Naive thymus-derived CD4-positive, alpha-beta T cell (primary cell): Measurements from ENCODE around the gene PTEN. TPM values are rescaled to one million over a fixed set of nuclear protein-coding genes. Genes with fewer than 3 reads are reported as not detected.
"Not testable (repeated sequence)": the region's sequence is repeated elsewhere in the genome, so short reads cannot be mapped to it uniquely, and the experiment has no call there.

ENCODE experiments used
- ATAC-seq: fragments of 150-1000 bp; cut with Tn5 transposase; 2 replicates; pipeline ENCODE4 v1.10.0; 2021; ENCODE audit warnings: mild to moderate bottlenecking, moderate library complexity
- CTCF ChIA-PET: fragments of 350-600 bp; sonication (Branson Sonifier 250); formaldehyde crosslinking; loops from one replicate; lab custom pipeline; 2021; ENCODE audit warnings: antibody characterized with exemption; lab: Charles Lee
- POLR2A ChIA-PET: fragments of 350-600 bp; sonication (Branson Sonifier 250); formaldehyde crosslinking; loops from one replicate; lab custom pipeline; 2021; ENCODE audit warnings: antibody characterized with exemption, inconsistent platforms; lab: Charles Lee
- DNase-seq, 9 donors: peaks; one replicate each; pipeline versions ENCODE4 v3.0.0 to v3.0.0-alpha.2; 2020 to 2022; ENCODE audit warnings: mixed read lengths in 1 of 9
- H3K27ac ChIP-seq: one replicate; pipeline ENCODE4 v1.7.0; 2013; ENCODE audit warnings: mild to moderate bottlenecking, low read depth, low read length, moderate library complexity
- H3K27me3 ChIP-seq, 2 donors: one replicate each; pipeline ENCODE4 v1.7.0; 2013; ENCODE audit warnings: low read length in 2 of 2, mild to moderate bottlenecking in 2 of 2, moderate library complexity in 2 of 2; ENCODE audit not compliant: control insufficient read depth in 2 of 2, insufficient read depth in 2 of 2
- H3K36me3 ChIP-seq, 3 experiments: 1 replicate in 2 of 3; 2 replicates in 1 of 3; pipeline ENCODE4 v1.7.0; 2013; ENCODE audit warnings: low read length in 3 of 3, mild to moderate bottlenecking in 3 of 3, moderate library complexity in 1 of 3; ENCODE audit not compliant: insufficient read depth in 3 of 3, control insufficient read depth in 2 of 3
- H3K4me1 ChIP-seq, 2 donors: one replicate each; pipeline ENCODE4 v1.7.0; 2013; ENCODE audit warnings: low read length in 2 of 2, mild to moderate bottlenecking in 2 of 2, moderate library complexity in 1 of 2; ENCODE audit not compliant: control insufficient read depth in 2 of 2, insufficient read depth in 2 of 2
- H3K4me3 ChIP-seq: 2 replicates; pipeline ENCODE4 v1.7.0; 2013; ENCODE audit warnings: mild to moderate bottlenecking, low read length
- H3K9me3 ChIP-seq, 3 experiments: 1 replicate in 2 of 3; 2 replicates in 1 of 3; pipeline ENCODE4 v1.7.0; 2013; ENCODE audit warnings: low read length in 3 of 3; ENCODE audit not compliant: control insufficient read depth in 2 of 3
- H3K27ac Mint-ChIP-seq, 9 donors: one replicate each; pipeline ENCODE4 v1.8.0; 2020 to 2022; ENCODE audit warnings: mixed read lengths in 9 of 9, mild to moderate bottlenecking in 8 of 9, moderate library complexity in 5 of 9, inconsistent platforms in 2 of 9
- H3K27me3 Mint-ChIP-seq, 5 donors: one replicate each; pipeline ENCODE4 v1.8.0; 2021 to 2022; ENCODE audit warnings: mixed read lengths in 5 of 5, mild to moderate bottlenecking in 1 of 5
- H3K36me3 Mint-ChIP-seq, 5 donors: one replicate each; pipeline ENCODE4 v1.8.0; 2020 to 2022; ENCODE audit warnings: mixed read lengths in 5 of 5, mild to moderate bottlenecking in 3 of 5, inconsistent platforms in 1 of 5
- H3K4me1 Mint-ChIP-seq, 7 donors: one replicate each; pipeline ENCODE4 v1.8.0; 2020 to 2022; ENCODE audit warnings: mixed read lengths in 7 of 7, mild to moderate bottlenecking in 3 of 7, inconsistent platforms in 1 of 7
- H3K4me3 Mint-ChIP-seq, 10 donors: one replicate each; pipeline ENCODE4 v1.8.0; 2020 to 2022; ENCODE audit warnings: mild to moderate bottlenecking in 10 of 10, mixed read lengths in 10 of 10, moderate library complexity in 6 of 10, inconsistent platforms in 2 of 10
- H3K9me3 Mint-ChIP-seq, 11 donors: one replicate each; pipeline ENCODE4 v1.8.0; 2020 to 2022; ENCODE audit warnings: mixed read lengths in 11 of 11, mild to moderate bottlenecking in 4 of 11, inconsistent platforms in 1 of 11, moderate library complexity in 1 of 11
- intact Hi-C, 2 donors: fragments of 100-400 bp; cut with micrococcal nuclease; formaldehyde crosslinking; loops; one replicate each; pipeline ENCODE4 v1.15.1; 2023
- polyA plus RNA-seq, 2 donors: library from polyadenylated mRNA; unstranded; fragments of 300-500 nt; fragmentation: Illumina TruSeq; gene quantifications; one replicate each; pipeline ENCODE4 v1.2.3, GENCODE V29; 2021
- total RNA-seq, 6 experiments: library from RNA in 5 of 6; stranded (reverse) in 5 of 6; gene quantifications; 1 replicate in 5 of 6; 2 replicates in 1 of 6; pipeline ENCODE4 v1.2.3 and lab custom pipeline; 2021 to 2026

PTEN gene
- total and polyA plus RNA-seq, 7 experiments from 2014 or later = 24.0 to 109 (median 86.2) TPM

DNA sequence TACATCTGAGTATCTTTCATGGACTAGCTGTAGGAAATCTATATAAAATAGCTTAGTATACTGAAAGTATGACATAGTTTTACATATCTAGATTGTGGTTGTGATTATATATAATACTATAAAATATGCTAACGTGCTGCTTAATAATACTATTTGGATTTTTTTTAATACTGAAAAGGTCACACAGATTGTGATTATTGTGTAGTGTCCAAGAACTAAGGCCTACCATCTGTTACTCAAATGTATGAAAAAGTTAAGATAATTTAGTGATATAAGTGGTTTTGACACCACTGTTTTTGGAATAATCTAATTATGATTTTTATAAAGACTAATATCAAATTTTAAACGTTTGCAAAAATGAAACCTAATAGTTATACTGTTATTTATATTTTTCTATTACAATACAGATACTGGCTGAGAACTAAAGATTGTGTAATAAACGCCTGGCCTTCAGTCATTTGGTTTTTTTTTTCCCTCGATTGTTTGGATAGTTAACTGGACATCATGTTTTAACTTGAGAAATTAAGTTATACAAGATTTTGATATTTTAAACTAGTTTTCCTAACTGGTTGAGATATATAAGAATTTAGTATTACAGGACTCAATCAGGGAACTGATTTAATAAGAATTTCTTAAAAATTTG lies 12.6 kb downstream of the PTEN start:
- ChIA-PET POLR2A (interaction anchor here (3.8 kb wide), 1 partner anchor 13 kb away, joined by 22 read pairs; the partner anchor contains the start of genes KLLN and PTEN), CTCF (interaction anchor here (1.9 kb wide), 1 partner anchor 14 kb away, joined by 4 read pairs; no protein-coding TSS in a partner anchor)
- intact Hi-C loops = loop anchor here in 1 of 2 donors (1.0 to 2.0 kb wide), 2 partner anchors 8 to 17 kb away; no protein-coding TSS in a partner anchor
- peaks cover 0 to 5% (median 0%) of the 10 kb centered on the region in 3 experiments for H3K36me3 ChIP-seq
- Mint-ChIP-seq H3K27ac (peak overlapping the region in 2 of 9 donors; percentile 61 to 80), H3K4me3 (peak overlapping the region in 5 of 10 donors; percentile 1 to 53 (median 38)), H3K36me3 (peaks cover 7 to 25% (median 20%) of the 10 kb centered on the region in 5 donors), H3K4me1 (peaks cover 37 to 94% (median 84%) of the 10 kb centered on the region in 7 donors), H3K9me3 (peaks cover 0 to 6% (median 0%) of the 10 kb centered on the region in 11 donors), H3K27me3 (no peaks in the 10 kb centered on the region)
- peaks cover 15 to 17% of the 10 kb centered on the region in 2 donors for H3K4me1 ChIP-seq
- no peaks in the 10 kb centered on the region for H3K27me3 ChIP-seq
- H3K4me3 ChIP-seq = no peak overlapping the region
- DNase-seq (no peak), ATAC-seq (no peak)
- H3K9me3 ChIP-seq = no peaks in the 10 kb centered on the region
- H3K27ac ChIP-seq = no peak overlapping the region

DNA sequence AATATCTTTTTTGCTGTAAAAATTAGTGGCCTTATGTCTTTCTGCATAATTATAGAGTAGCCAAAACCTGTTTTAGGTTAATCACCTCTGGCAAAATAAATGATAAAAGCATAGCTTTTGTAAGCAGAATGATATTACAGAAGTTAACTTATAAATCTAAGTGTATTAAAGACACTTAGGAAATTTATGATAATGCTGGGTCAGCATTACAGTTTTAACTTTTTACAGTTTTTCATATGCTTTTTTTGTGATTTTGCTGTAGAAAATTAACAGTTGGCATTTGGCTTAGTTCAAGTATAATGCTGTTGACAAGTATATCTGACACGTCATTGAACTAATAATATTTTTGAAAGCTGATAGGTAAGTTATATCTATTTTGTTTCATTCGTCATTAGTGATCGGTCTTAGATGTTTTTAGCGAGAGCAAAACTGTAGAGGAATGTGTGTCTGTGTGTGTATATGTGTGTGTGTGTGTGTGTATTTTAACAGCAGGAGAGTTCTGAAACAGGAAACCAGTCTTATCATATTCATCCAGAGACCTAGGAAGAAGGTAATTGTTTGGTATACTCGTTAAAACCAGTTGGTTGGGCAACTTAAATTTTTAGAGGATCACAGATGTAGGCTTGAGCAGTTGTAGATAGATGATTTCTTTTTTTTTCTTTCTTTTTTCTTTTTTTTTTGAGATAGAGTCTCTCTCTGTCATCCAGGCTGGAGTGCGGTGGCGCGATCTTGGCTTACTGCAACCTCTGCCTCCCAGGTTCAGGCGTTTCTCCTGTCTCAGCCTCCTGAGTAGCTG lies 15.4 kb downstream of the PTEN start:
- Mint-ChIP-seq H3K4me3 (peak overlapping the region in 8 of 10 donors; percentile 1 to 58 (median 16)), H3K27me3 (no peaks in the 10 kb centered on the region), H3K27ac (peak overlapping the region in 6 of 9 donors; percentile 5 to 51 (median 10)), H3K4me1 (peaks cover 35 to 91% (median 75%) of the 10 kb centered on the region in 7 donors), H3K36me3 (peaks cover 7 to 40% (median 35%) of the 10 kb centered on the region in 5 donors), H3K9me3 (peaks cover 0 to 16% (median 0%) of the 10 kb centered on the region in 11 donors)
- Histone ChIP-seq H3K27ac (no peak overlapping the region), H3K4me1 (peaks cover 11 to 14% of the 10 kb centered on the region in 2 donors), H3K27me3 (no peaks in the 10 kb centered on the region), H3K36me3 (peaks cover 0 to 3% (median 0%) of the 10 kb centered on the region in 3 experiments), H3K4me3 (no peak overlapping the region), H3K9me3 (no peaks in the 10 kb centered on the region)
- intact Hi-C loops = loop anchor here in 1 of 2 donors (1.0 kb wide), 1 partner anchor 8 kb away; no protein-coding TSS in a partner anchor
- peak; percentile 32 for ATAC-seq
- DNase-seq = no peak
- POLR2A ChIA-PET = interaction anchor here (0.6 kb wide), 1 partner anchor 945 kb away, joined by 3 read pairs; no protein-coding TSS in a partner anchor
- CTCF ChIA-PET = interaction anchor here (0.7 kb wide), 1 partner anchor 32 kb away, joined by 3 read pairs; no protein-coding TSS in a partner anchor

DNA sequence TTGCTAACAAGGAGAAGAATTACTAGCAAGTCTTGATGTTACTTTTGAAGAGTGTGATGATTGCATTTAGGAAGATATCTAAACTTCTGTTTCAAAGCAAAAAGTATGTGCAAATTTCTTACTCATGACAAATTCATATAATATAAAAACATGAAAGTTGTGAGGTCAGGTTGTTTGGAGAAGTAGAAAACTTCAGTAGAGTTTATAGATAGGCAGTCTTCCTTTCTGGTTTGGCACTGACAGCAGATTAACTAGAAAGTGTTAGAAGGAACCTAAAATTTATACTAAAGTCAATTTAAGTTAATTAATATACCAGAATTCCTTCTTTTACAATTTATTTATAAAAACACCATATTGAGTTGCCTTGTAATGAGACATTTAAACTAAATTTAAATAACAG lies 16.9 kb downstream of the PTEN start:
- POLR2A ChIA-PET = no interaction called here

DNA sequence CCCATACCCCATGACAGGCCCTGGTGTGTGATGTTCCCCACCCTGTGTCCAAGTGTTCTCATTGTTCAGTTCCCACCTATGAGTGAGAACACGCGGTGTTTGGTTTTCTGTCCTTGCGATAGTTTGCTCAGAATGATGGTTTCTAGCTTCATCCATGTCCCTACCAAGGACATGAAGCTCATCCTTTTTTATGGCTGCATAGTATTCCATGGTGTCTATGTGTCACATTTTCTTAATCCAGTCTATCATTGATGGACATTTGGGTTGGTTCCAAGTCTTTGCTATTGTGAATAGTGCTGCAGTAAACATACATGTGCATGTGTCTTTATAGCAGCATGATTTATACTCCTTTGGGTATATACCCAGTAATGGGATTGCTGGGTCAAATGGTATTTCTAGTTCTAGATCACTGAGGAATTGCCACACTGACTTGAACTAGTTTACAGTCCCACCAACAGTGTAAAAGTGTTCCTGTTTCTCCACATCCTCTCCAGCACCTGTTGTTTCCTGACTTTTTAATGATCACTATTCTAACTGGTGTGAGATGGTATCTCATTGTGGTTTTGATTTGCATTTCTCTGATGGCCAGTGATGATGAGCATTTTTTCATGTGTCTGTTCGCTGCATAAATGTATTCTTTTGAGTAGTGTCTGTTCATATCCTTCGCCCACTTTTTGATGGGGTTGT lies 18.1 kb downstream of the PTEN start:
- H3K9me3 ChIP-seq, ATAC-seq, H3K27me3 Mint-ChIP-seq, H3K4me3 ChIP-seq, H3K27ac ChIP-seq, DNase-seq, H3K27me3 ChIP-seq, CTCF ChIA-PET, H3K4me1 ChIP-seq, intact Hi-C loops: not testable (repeated sequence)
- H3K9me3 Mint-ChIP-seq = peaks cover 0 to 25% (median 8%) of the 10 kb centered on the region in 11 donors
- peak overlapping the region in 3 of 9 donors; percentile 8 to 72 (median 9) for H3K27ac Mint-ChIP-seq
- peaks cover 24 to 73% (median 60%) of the 10 kb centered on the region in 7 donors for H3K4me1 Mint-ChIP-seq
- peaks cover 0 to 13% (median under 1%) of the 10 kb centered on the region in 3 experiments for H3K36me3 ChIP-seq
- POLR2A ChIA-PET = interaction anchor here (1.0 kb wide), 1 partner anchor 18 kb away, joined by 3 read pairs; the partner anchor contains the start of genes KLLN and PTEN
- H3K4me3 Mint-ChIP-seq = peak overlapping the region in 8 of 10 donors; percentile 2 to 38 (median 20)
- peaks cover 7 to 50% (median 45%) of the 10 kb centered on the region in 5 donors for H3K36me3 Mint-ChIP-seq

More for the DNA sequence above, 16.9 kb downstream of the PTEN start:
- Mint-ChIP-seq H3K27me3 (no peaks in the 10 kb centered on the region), H3K4me3 (peak overlapping the region in 1 of 10 donors; percentile 5), H3K4me1 (peaks cover 25 to 76% (median 61%) of the 10 kb centered on the region in 7 donors), H3K27ac (peak overlapping the region in 1 of 9 donors; percentile 59), H3K36me3 (peaks cover 7 to 40% (median 35%) of the 10 kb centered on the region in 5 donors), H3K9me3 (peaks cover 0 to 16% (median 0%) of the 10 kb centered on the region in 11 donors)
- ATAC-seq = no peak
- no peak overlapping the region for H3K4me3 ChIP-seq
- no peaks in the 10 kb centered on the region for H3K9me3 ChIP-seq
- intact Hi-C loops = no loop called here
- no peak for DNase-seq
- H3K36me3 ChIP-seq = peaks cover 0 to 3% (median 0%) of the 10 kb centered on the region in 3 experiments
- no peak overlapping the region for H3K27ac ChIP-seq
- H3K27me3 ChIP-seq = no peaks in the 10 kb centered on the region
- H3K4me1 ChIP-seq = peaks cover 6 to 8% of the 10 kb centered on the region in 2 donors
- CTCF ChIA-PET = no interaction called here

DNA sequence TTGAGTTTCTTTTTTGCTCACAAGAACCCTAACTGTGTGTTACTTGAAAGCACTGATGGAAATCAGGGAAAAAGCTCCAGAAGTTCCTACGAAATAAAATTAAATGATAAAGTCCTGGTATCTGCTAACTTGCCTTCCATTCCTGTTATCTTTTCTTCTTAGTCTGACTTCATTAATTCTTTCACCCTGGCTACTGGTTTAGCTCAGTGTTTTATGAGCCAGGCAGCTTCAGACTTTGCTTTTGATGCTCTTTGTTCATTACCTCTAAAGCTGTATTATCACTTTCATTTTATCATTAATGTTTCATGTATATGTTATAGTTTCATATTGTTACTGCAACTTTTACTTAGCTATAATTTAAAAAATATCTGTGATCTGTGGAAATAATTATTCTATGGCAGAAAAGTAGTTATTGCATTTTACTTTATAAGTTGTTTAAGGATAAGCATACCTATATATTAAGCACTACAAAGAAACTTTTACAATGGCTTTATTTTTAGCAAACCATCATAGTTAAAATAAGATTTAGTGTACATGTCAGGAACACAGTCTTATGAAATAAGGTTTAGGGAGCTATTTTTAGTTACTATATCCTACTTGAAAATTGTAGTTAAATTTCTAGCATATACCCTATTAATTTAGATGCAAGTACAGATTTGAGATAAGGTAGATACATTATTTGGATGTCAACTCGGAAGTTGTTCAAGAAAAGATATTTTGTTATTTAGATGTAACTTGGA lies 19.3 kb downstream of the PTEN start:
- ATAC-seq = no peak
- DNase-seq = no peak
- CTCF ChIA-PET = interaction anchor here (0.5 kb wide), 1 partner anchor 83 kb away, joined by 3 read pairs; no protein-coding TSS in a partner anchor
- peaks cover 5 to 36% (median 15%) of the 10 kb centered on the region in 11 donors for H3K9me3 Mint-ChIP-seq
- Histone ChIP-seq H3K4me3 (no peak overlapping the region), H3K27me3 (no peaks in the 10 kb centered on the region), H3K36me3 (peaks cover 0 to 25% (median 5%) of the 10 kb centered on the region in 3 experiments), H3K9me3 (peaks cover 0 to 14% (median 0%) of the 10 kb centered on the region in 3 experiments), H3K4me1 (peaks cover 0 to 5% of the 10 kb centered on the region in 2 donors), H3K27ac (no peak overlapping the region)
- H3K4me3 Mint-ChIP-seq = peak overlapping the region in 4 of 10 donors; percentile 22 to 47 (median 40)
- POLR2A ChIA-PET = interaction anchor here (1.0 kb wide), 2 partner anchors 17 to 20 kb away, joined by 3 read pairs; partner anchors contain the start of genes KLLN and PTEN
- peak overlapping the region in 4 of 9 donors; percentile 11 to 72 (median 41) for H3K27ac Mint-ChIP-seq
- H3K4me1 Mint-ChIP-seq = peaks cover 24 to 75% (median 62%) of the 10 kb centered on the region in 7 donors
- H3K36me3 Mint-ChIP-seq = peaks cover 16 to 62% (median 56%) of the 10 kb centered on the region in 5 donors
- intact Hi-C loops = no loop called here
- H3K27me3 Mint-ChIP-seq = no peaks in the 10 kb centered on the region
